Coronary artery (tissue), 2 donors: ENCODE measurements around the gene ULK4.

ENCODE experiments used
- DNase-seq: peaks from one replicate; pipeline ENCODE4 v3.0.0-alpha.2; 2017; ENCODE audit warnings: low spot score
- H3K27ac ChIP-seq, 2 donors: fragments of 200-600 bp; sonication (generic); one replicate each; pipeline ENCODE4 v1.5.1; 2016 to 2019
- H3K4me3 ChIP-seq: fragments of 200-600 bp; sonication (generic); 2 replicates; pipeline ENCODE4 v1.5.1; 2016; ENCODE audit warnings: mild to moderate bottlenecking, moderate library complexity
- CTCF ChIP-seq: fragments of 200-600 bp; sonication (generic); IDR thresholded peaks from one replicate; pipeline ENCODE4 v1.5.1; 2019; ENCODE audit warnings: antibody characterized with exemption

Gene ULK4

DNA sequence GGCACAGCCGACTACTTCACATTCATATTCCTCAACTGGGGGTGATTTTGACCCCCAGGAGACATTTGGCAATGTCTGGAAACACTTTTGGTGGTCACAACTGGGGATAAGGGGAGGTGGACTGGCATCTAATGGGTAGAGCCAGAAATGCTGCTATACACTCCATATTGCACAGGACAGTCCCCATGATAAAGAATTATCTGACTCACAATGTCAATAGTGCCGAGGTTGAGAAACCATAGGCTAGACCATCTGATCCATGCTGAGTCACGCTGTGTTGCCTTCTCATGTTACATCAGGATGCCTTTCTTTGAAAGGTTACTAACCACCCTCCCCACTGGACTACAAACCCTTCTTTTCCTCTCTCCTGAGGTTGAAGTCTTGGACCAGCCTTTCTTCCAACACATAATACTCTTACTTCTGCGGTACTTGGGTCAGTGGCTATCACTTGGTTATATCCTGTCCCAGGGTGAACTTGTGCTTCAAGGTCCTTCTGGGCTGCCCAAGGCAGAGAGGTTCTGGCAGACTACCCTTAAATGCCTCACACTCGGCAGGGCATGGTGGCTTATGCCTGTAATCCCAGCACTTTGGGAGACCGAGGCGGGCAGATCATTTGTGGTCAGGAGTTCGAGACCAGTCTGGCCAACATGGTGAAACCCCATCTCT is 693.8 kb downstream of the ULK4 start:
- TF ChIP-seq CTCF: no peak
- DNase-seq: no peak
- H3K4me3 ChIP-seq: no peak overlapping the region
- no peak overlapping the region for H3K27ac ChIP-seq

DNA sequence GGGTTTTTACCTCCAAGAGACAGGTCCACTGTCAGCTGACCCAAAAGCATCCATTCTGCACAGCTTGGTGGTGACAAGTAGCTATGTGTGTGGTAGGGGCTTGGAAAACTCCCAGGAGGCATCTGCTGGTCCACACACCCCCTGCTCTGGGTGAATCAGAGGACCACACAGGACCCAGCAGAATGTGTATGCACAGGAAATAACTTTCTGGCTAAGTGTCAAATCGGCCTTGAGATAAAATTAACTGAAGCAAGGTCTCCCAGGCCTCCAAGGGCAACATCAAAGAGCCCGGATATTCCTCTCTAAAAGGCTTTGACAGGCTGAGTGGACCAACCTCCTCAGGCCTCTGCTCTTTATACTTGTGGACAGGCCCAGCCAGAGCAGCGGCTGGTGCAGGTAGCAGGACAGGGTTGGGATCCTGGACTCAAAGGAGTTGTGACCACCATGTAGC is 696.1 kb downstream of the ULK4 start:
- no peak overlapping the region for H3K4me3 ChIP-seq
- TF ChIP-seq CTCF: no peak
- DNase-seq: no peak
- H3K27ac ChIP-seq: no peak overlapping the region

- H3K27ac ChIP-seq: no peak overlapping the region
- DNase-seq: no peak
- no peak for TF ChIP-seq CTCF
- no peak overlapping the region for H3K4me3 ChIP-seq
These were observed 696.8 kb downstream of the ULK4 start for GRCh38 chr3:41265011-41265545.

GRCh38 chr3:41260063-41260450 is 701.8 kb downstream of the ULK4 start:
- Histone ChIP-seq H3K4me3 (no peak overlapping the region), H3K27ac (no peak overlapping the region)
- no peak for DNase-seq
- TF ChIP-seq CTCF: no peak

GRCh38 chr3:41259449-41260062 is 702.3 kb downstream of the ULK4 start:
- Histone ChIP-seq H3K4me3 (no peak overlapping the region), H3K27ac (no peak overlapping the region)
- no peak for TF ChIP-seq CTCF
- no peak for DNase-seq

DNA sequence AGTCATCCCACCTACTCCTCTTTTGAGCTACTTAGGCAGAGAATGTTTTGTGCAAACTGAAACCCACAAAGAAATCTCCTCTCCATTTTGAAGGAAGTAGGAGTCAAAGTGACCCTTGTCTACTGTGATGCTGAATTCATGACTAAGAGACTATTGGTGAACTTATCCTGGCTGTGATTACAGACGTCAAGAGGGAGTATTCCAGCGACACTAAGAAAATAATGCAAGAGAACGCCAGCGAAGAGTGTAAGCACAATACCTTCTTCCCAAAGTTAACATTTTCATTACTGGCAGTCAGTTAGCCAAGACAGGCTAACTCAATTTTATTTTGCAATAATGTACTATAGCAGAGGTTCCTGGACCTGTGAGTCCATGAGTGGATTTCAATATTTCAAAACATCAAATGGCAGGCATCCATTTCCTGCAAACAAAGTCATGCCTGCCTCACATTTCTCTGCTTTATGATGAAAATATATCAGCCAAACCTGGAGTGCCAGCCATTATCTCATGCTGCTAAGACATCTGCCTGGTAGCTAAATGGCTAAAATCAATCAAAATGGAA is 703.6 kb downstream of the ULK4 start:
- Histone ChIP-seq H3K27ac (no peak overlapping the region), H3K4me3 (no peak overlapping the region)
- no peak for DNase-seq
- TF ChIP-seq CTCF: no peak
